ENCODE measurements around the gene TACC3. TPM values are rescaled to one million over a fixed set of nuclear protein-coding genes. Genes with fewer than 3 reads are reported as not detected.
"Not testable (repeated sequence)": the region's sequence is repeated elsewhere in the genome, so short reads cannot be mapped to it uniquely, and the experiment has no call there.

TACC3 gene
- total and polyA plus RNA-seq, 7 donors = 4.3 to 55.9 (median 7.5) TPM

DNA sequence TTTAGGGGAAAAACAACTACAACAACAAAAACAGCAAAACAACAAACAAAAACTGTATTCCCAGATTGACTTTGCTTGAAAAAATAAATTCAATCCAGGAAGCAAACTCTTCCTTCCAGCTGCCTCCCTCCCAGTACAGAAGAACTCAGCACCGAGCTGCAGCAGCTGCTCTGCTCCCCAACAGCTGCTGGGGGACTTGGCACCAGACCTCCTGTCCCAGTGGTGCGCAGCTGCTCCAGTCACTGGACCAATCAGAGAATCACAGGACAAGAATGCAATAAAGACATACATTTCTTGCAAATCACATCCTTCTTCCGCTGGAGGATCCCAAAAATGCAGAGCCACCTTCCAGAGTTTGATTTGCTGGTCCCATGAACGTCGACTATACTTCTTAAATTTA lies 25.4 kb upstream of the TACC3 start:
- Histone ChIP-seq H3K27me3 (no peaks in the 10 kb centered on the region), H3K4me3 (no peak overlapping the region), H3K4me1 (no peaks in the 10 kb centered on the region), H3K27ac (no peak overlapping the region), H3K9me3 (no peaks in the 10 kb centered on the region), H3K36me3 (peaks cover 7 to 87% (median 52%) of the 10 kb centered on the region in 4 donors)
- WGBS, 2 donors = 80 to 81% methylated on average over 5 of the region's 5 CpGs
- intact Hi-C loops (cut with DNase I) = no loop called here
- DNase-seq = peak; percentile 58
- TF ChIP-seq POLR2AphosphoS5 (IDR thresholded peaks at IDR 0.05) (no peak), EP300 (IDR thresholded peaks at IDR 0.05) (no peak), POLR2A (IDR thresholded peaks at IDR 0.05) (no peak)
- TF ChIP-seq, protein P1, sequence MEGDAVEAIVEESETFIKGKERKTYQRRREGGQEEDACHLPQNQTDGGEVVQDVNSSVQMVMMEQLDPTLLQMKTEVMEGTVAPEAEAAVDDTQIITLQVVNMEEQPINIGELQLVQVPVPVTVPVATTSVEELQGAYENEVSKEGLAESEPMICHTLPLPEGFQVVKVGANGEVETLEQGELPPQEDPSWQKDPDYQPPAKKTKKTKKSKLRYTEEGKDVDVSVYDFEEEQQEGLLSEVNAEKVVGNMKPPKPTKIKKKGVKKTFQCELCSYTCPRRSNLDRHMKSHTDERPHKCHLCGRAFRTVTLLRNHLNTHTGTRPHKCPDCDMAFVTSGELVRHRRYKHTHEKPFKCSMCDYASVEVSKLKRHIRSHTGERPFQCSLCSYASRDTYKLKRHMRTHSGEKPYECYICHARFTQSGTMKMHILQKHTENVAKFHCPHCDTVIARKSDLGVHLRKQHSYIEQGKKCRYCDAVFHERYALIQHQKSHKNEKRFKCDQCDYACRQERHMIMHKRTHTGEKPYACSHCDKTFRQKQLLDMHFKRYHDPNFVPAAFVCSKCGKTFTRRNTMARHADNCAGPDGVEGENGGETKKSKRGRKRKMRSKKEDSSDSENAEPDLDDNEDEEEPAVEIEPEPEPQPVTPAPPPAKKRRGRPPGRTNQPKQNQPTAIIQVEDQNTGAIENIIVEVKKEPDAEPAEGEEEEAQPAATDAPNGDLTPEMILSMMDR (IDR thresholded peaks at IDR 0.05) = no peak

DNA sequence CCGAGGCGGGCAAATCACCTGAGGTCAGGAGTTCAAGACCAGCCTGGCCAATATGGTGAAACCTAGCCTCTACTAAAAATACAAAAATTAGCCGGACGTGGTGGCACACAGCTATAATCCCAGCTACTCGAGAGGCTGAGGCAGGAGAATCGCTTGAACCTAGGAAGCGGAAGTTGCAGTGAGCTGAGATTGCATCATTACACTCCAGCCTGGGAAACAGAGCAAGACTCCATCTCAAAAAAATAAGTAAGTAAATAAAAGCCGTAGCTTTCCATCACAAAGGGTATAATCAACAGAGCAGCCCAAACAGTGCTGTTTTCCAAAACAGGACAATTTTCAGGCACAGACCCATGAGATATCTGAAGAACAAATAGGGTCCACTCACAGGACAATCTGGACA lies 19.6 kb upstream of the TACC3 start:
- DNase-seq = peak; percentile 43
- H3K4me3 ChIP-seq; H3K27me3 ChIP-seq; H3K4me1 ChIP-seq; H3K9me3 ChIP-seq; H3K27ac ChIP-seq; intact Hi-C loops (cut with DNase I): not testable (repeated sequence)
- H3K36me3 ChIP-seq = peaks cover 7 to 71% (median 37%) of the 10 kb centered on the region in 4 donors
- WGBS, 2 donors = 93% methylated on average over 8 of the region's 8 CpGs

- whole genome bisulfite sequencing, 2 donors = 81 to 84% methylated on average over 1 of the region's 1 CpG
- peaks cover 1 to 50% (median 23%) of the 10 kb centered on the region in 4 donors for H3K36me3 ChIP-seq
Observed at GRCh38 chr4:1703867-1704266, 17.5 kb upstream of the TACC3 start.

DNA sequence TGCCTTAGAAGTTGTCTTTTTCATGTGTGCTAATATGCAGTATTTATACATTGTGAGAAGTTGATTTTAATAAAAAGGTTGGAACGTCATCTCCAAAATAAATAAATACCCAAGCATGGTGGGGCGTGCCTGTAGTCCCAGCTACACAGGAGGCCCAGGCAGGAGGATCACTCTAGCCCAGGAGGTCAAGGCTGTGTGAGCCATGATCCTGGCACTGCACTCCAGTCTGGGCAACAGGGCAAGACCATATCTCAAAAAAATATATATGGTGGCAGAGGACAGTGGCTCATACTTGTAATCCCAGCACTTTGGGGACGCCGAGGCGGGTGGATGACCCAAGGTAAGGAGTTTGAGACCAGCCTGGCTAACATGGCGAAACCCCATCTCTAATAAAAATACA lies 15.6 kb upstream of the TACC3 start:
- 95 to 96% methylated on average over 6 of the region's 6 CpGs for WGBS, 2 donors
- H3K4me1 ChIP-seq = peaks cover 0 to 20% (median 14%) of the 10 kb centered on the region in 4 donors
- no peaks in the 10 kb centered on the region for H3K9me3 ChIP-seq
- intact Hi-C loops (cut with DNase I) = no loop called here
- peak; percentile 37 for DNase-seq
- H3K27me3 ChIP-seq = no peaks in the 10 kb centered on the region
- H3K27ac ChIP-seq = no peak overlapping the region
- no peak overlapping the region for H3K4me3 ChIP-seq
- H3K36me3 ChIP-seq = peaks cover 0 to 38% (median 20%) of the 10 kb centered on the region in 4 donors
- TF ChIP-seq POLR2A (IDR thresholded peaks at IDR 0.05) (no peak), EP300 (IDR thresholded peaks at IDR 0.05) (no peak), POLR2AphosphoS5 (IDR thresholded peaks at IDR 0.05) (no peak)
- TF ChIP-seq, protein P1 (IDR thresholded peaks at IDR 0.05) = no peak

More at GRCh38 chr4:1703867-1704266, 17.5 kb upstream of the TACC3 start:
- H3K9me3 ChIP-seq = no peaks in the 10 kb centered on the region
- H3K4me3 ChIP-seq = no peak overlapping the region
- H3K27ac ChIP-seq = no peak overlapping the region
- peaks cover 0 to 8% (median 3%) of the 10 kb centered on the region in 4 donors for H3K4me1 ChIP-seq
- TF ChIP-seq POLR2AphosphoS5 (IDR thresholded peaks at IDR 0.05) (no peak), EP300 (IDR thresholded peaks at IDR 0.05) (no peak), POLR2A (IDR thresholded peaks at IDR 0.05) (no peak)
- no peaks in the 10 kb centered on the region for H3K27me3 ChIP-seq
- intact Hi-C loops (cut with DNase I) = no loop called here
- DNase-seq = peak; percentile 40

DNA sequence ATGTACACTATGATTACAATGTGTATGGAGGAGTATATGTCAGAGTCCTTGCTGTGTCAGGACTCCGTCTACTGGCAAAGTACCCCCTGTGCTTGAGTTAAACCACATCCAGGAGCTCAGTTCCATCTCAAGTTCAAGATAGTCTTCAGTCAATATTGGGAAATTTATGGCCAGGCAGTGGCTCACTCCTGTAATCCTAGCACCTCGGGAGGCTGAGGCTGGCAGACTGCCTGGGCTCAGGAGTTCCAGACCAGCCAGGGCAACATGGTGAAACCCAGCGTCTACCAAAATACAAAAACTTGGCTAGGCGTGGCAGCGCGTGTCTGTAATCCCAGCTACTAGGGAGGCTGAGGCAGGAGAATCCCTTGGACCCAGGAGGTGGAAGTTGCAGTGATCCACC lies 15.0 kb upstream of the TACC3 start:
- Histone ChIP-seq H3K27ac (no peak overlapping the region), H3K27me3 (no peaks in the 10 kb centered on the region), H3K9me3 (no peaks in the 10 kb centered on the region), H3K4me1 (peaks cover 0 to 26% (median 20%) of the 10 kb centered on the region in 4 donors), H3K36me3 (peaks cover 0 to 38% (median 20%) of the 10 kb centered on the region in 4 donors), H3K4me3 (no peak overlapping the region)
- 89 to 94% methylated on average over 6 of the region's 6 CpGs for WGBS, 2 donors
- TF ChIP-seq, protein P1 (IDR thresholded peaks at IDR 0.05) = no peak
- no peak for TF ChIP-seq POLR2AphosphoS5 (IDR thresholded peaks at IDR 0.05)
- no peak for TF ChIP-seq EP300 (IDR thresholded peaks at IDR 0.05)
- no peak for TF ChIP-seq POLR2A (IDR thresholded peaks at IDR 0.05)
- peak; percentile 41 for DNase-seq
- intact Hi-C loops (cut with DNase I) = no loop called here

DNA sequence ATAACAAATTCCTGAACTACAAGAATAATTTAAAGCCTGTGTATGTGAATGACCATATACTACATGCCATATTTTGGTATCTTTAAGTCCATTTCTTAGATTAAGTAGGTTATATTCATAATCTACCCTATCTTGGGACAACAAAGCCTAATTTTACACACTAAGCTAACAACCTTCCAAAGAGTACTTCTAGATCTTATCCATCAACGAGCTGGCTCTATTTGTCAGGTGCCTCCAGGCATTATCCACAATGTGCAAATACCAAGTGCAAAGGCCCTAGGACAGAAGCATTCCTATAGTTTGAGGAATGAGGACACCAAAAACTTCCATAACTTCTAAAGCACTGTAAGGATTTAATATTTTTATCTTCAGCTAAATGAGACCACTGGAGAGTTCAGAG lies 12.7 kb upstream of the TACC3 start:
- DNase-seq = no peak
- Histone ChIP-seq H3K4me3 (no peak overlapping the region), H3K27me3 (no peaks in the 10 kb centered on the region), H3K36me3 (peaks cover 0 to 17% (median 12%) of the 10 kb centered on the region in 4 donors), H3K9me3 (no peaks in the 10 kb centered on the region), H3K27ac (no peak overlapping the region), H3K4me1 (peaks cover 0 to 34% (median 29%) of the 10 kb centered on the region in 4 donors)
- intact Hi-C loops (cut with DNase I) = no loop called here
- WGBS, 2 donors = 37 to 63% methylated on average over 1 of the region's 1 CpG
- TF ChIP-seq EP300 (IDR thresholded peaks at IDR 0.05) (no peak), POLR2A (IDR thresholded peaks at IDR 0.05) (no peak), POLR2AphosphoS5 (IDR thresholded peaks at IDR 0.05) (no peak)
- TF ChIP-seq, protein P1 (IDR thresholded peaks at IDR 0.05) = no peak
